Keratinocyte (primary cell): ENCODE data around the gene PCDH15. TPM values are rescaled to one million over a fixed set of nuclear protein-coding genes. Genes with fewer than 3 reads are reported as not detected.

Experiments used
- DNase-seq: peaks from one replicate; pipeline ENCODE4 v3.0.0-alpha.2; 2011; ENCODE audit warnings: low read depth, missing footprints, low spot score
- FAIRE-seq: peaks from 2 replicates; lab custom pipeline; 2011; peaks lifted over from hg19 to GRCh38; lab: Jason Lieb, UNC
- H2AFZ ChIP-seq: 2 replicates; pipeline ENCODE4 v1.6.0; 2012; ENCODE audit warnings: low read length, control low read depth, inconsistent platforms; ENCODE audit not compliant: control insufficient read depth
- H3K27ac ChIP-seq: 2 replicates; pipeline ENCODE4 v1.5.1; 2011; ENCODE audit warnings: low read length; ENCODE audit not compliant: control insufficient read depth, insufficient read depth
- H3K27me3 ChIP-seq: 3 replicates; pipeline ENCODE4 v1.6.0; 2011; ENCODE audit warnings: low read length; ENCODE audit not compliant: control insufficient read depth, insufficient read depth; ENCODE audit errors: extremely low read depth
- H3K36me3 ChIP-seq, 2 experiments: 2 replicates in 1 of 2; 3 replicates in 1 of 2; pipeline ENCODE4 v1.5.1; 2011; ENCODE audit warnings: low read length in 2 of 2, mild to moderate bottlenecking in 1 of 2; ENCODE audit not compliant: control insufficient read depth in 2 of 2, insufficient read depth in 2 of 2; ENCODE audit errors: extremely low read depth in 1 of 2
- H3K4me1 ChIP-seq: 3 replicates; pipeline ENCODE4 v1.5.1; 2011; ENCODE audit warnings: low read length; ENCODE audit not compliant: control insufficient read depth, insufficient read depth; ENCODE audit errors: extremely low read depth
- H3K4me2 ChIP-seq: 3 replicates; pipeline ENCODE4 v1.6.0; 2011; ENCODE audit warnings: low read depth, low read length; ENCODE audit not compliant: control insufficient read depth, insufficient read depth; ENCODE audit errors: extremely low read depth
- H3K4me3 ChIP-seq, 3 experiments: fragments of 200-600 bp in 1 of 3; sonication (generic) in 1 of 3; 2 replicates in 2 of 3; 3 replicates in 1 of 3; pipeline ENCODE4 v1.5.1; 2011 to 2016; ENCODE audit warnings: low read length in 3 of 3, mild to moderate bottlenecking in 3 of 3, control low read depth in 2 of 3, inconsistent platforms in 1 of 3, low read depth in 1 of 3, mixed read lengths in 1 of 3, mixed run types in 1 of 3, moderate library complexity in 1 of 3; ENCODE audit not compliant: control insufficient read depth in 2 of 3, insufficient read depth in 2 of 3; ENCODE audit errors: extremely low read depth in 1 of 3
- H3K79me2 ChIP-seq: 2 replicates; pipeline ENCODE4 v1.6.0; 2012; ENCODE audit warnings: low read length; ENCODE audit not compliant: control insufficient read depth, insufficient read depth
- H3K9ac ChIP-seq: 3 replicates; pipeline ENCODE4 v1.6.0; 2011; ENCODE audit warnings: low read length; ENCODE audit not compliant: control insufficient read depth, insufficient read depth; ENCODE audit errors: extremely low read depth
- H3K9me1 ChIP-seq: 3 replicates; pipeline ENCODE4 v1.6.0; 2011; ENCODE audit warnings: low read length; ENCODE audit not compliant: control insufficient read depth, insufficient read depth; ENCODE audit errors: extremely low read depth
- H3K9me3 ChIP-seq: 2 replicates; pipeline ENCODE4 v1.5.1; 2012; ENCODE audit warnings: low read depth, low read length; ENCODE audit not compliant: control insufficient read depth
- H4K20me1 ChIP-seq: 3 replicates; pipeline ENCODE4 v1.6.0; 2011; ENCODE audit warnings: low read length; ENCODE audit not compliant: control insufficient read depth, insufficient read depth; ENCODE audit errors: extremely low read depth
- CTCF ChIP-seq, 3 experiments: IDR thresholded peaks in 1 of 3; conservative IDR thresholded peaks in 1 of 3; optimal IDR thresholded peaks in 1 of 3; 2 replicates in 2 of 3; 3 replicates in 1 of 3; pipeline versions ENCODE3 to v1.5.1; 2011; ENCODE audit warnings: low read length in 3 of 3, mild to moderate bottlenecking in 3 of 3, moderate library complexity in 2 of 3, control low read depth in 1 of 3, inconsistent platforms in 1 of 3; ENCODE audit not compliant: insufficient read depth in 2 of 3; ENCODE audit errors: extremely low read depth in 1 of 3
- EZH2 ChIP-seq: IDR thresholded peaks from one replicate; pipeline ENCODE4 v1.6.1; 2012; ENCODE audit warnings: inconsistent platforms, mild to moderate bottlenecking, low read length, moderate library complexity
- dilution Hi-C: fragments of 300-500 bp; cut with MboI; formaldehyde crosslinking; loops from one replicate; pipeline ENCODE4 v1.7.0; 2020; ENCODE audit warnings: low sequenced_read_pairs; ENCODE audit not compliant: extremely low pct_ligation_motif_present
- polyA plus RNA-seq, 5 experiments: library from polyadenylated mRNA; depleted of rRNA in 3 of 5; stranded (reverse) in 3 of 5; stranded (forward) in 1 of 5; unstranded in 1 of 5; fragments of >200 nt; gene quantifications; 1 replicate in 1 of 5; 2 replicates in 3 of 5; 3 replicates in 1 of 5; pipeline versions ENCODE4 v1.2.1 to v1.2.3, GENCODE V29; 2011 to 2012; ENCODE audit warnings: missing spikeins in 2 of 5, low read depth in 1 of 5, low replicate concordance in 1 of 5

PCDH15 gene
- polyA plus RNA-seq, 1 donor (not counting 4 experiments of a cell fraction or from before 2014, with no cell fraction given), result not detected

- no peaks in the 10 kb centered on the region for H3K9me1 ChIP-seq
- no peaks in the 10 kb centered on the region for H3K27me3 ChIP-seq
- FAIRE-seq (no peak), DNase-seq (no peak)
- no peak overlapping the region for H3K9ac ChIP-seq
- no peaks in the 10 kb centered on the region for H3K79me2 ChIP-seq
- no peaks in the 10 kb centered on the region for H3K4me1 ChIP-seq
- no peaks in the 10 kb centered on the region for H3K36me3 ChIP-seq
- dilution Hi-C loops, result no loop called here
- no peak overlapping the region for H3K27ac ChIP-seq
- H3K9me3 ChIP-seq, result no peaks in the 10 kb centered on the region
- no peak for TF ChIP-seq CTCF (optimal IDR thresholded peaks at IDR 0.05 in 1 of 3, IDR thresholded peaks at IDR 0.05 in 1 of 3, conservative IDR thresholded peaks at IDR 0.05 in 1 of 3; ENCODE audit: extremely low read depth in 1 of 3, insufficient read depth in 2 of 3, low read length in 3 of 3)
- no peak for TF ChIP-seq EZH2
- no peak overlapping the region for H3K4me3 ChIP-seq
- H2AFZ ChIP-seq, result no peak overlapping the region
- H3K4me2 ChIP-seq, result no peak overlapping the region
- H4K20me1 ChIP-seq, result no peaks in the 10 kb centered on the region
These were observed 992.2 kb downstream of the PCDH15 start for GRCh38 chr10:53808677-53809372.

GRCh38 chr10:53786236-53786900 is 1014.7 kb downstream of the PCDH15 start:
- no peaks in the 10 kb centered on the region for H4K20me1 ChIP-seq
- no peaks in the 10 kb centered on the region for H3K9me1 ChIP-seq
- no peaks in the 10 kb centered on the region for H3K27me3 ChIP-seq
- no peak for TF ChIP-seq EZH2
- peak in 1 of 3 experiments; percentile 17 for TF ChIP-seq CTCF (optimal IDR thresholded peaks at IDR 0.05 in 1 of 3, IDR thresholded peaks at IDR 0.05 in 1 of 3, conservative IDR thresholded peaks at IDR 0.05 in 1 of 3; ENCODE audit: extremely low read depth in 1 of 3, insufficient read depth in 2 of 3, low read length in 3 of 3)
- no peaks in the 10 kb centered on the region for H3K9me3 ChIP-seq
- H3K4me2 ChIP-seq, result no peak overlapping the region
- FAIRE-seq (no peak), DNase-seq (no peak)
- dilution Hi-C loops, result no loop called here
- H3K4me3 ChIP-seq, result no peak overlapping the region
- H3K9ac ChIP-seq, result no peak overlapping the region
- no peaks in the 10 kb centered on the region for H3K4me1 ChIP-seq
- no peaks in the 10 kb centered on the region for H3K36me3 ChIP-seq
- no peaks in the 10 kb centered on the region for H3K79me2 ChIP-seq
- no peak overlapping the region for H3K27ac ChIP-seq
- H2AFZ ChIP-seq, result no peak overlapping the region
